Peyer's patch (tissue), 4 donors: ENCODE results near the gene KPNA6.

ENCODE experiments used
- POLR2A ChIP-seq, 2 donors: fragments of 450-650 bp; IDR thresholded peaks; one replicate each; pipeline ENCODE4 v1.5.1; 2017; ENCODE audit warnings: antibody characterized with exemption in 2 of 2, mild to moderate bottlenecking in 2 of 2, moderate library complexity in 2 of 2
- TF ChIP-seq, protein P1 (sequence below), 6 experiments: fragments of 450-650 bp in 4 of 6; fragments of 200-600 bp in 2 of 6; sonication (generic) in 1 of 6; IDR thresholded peaks; one replicate each; pipeline ENCODE4 v1.5.1; 2017 to 2019; ENCODE audit warnings: antibody characterized with exemption in 6 of 6, mild to moderate bottlenecking in 3 of 6, moderate library complexity in 1 of 6

DNA sequence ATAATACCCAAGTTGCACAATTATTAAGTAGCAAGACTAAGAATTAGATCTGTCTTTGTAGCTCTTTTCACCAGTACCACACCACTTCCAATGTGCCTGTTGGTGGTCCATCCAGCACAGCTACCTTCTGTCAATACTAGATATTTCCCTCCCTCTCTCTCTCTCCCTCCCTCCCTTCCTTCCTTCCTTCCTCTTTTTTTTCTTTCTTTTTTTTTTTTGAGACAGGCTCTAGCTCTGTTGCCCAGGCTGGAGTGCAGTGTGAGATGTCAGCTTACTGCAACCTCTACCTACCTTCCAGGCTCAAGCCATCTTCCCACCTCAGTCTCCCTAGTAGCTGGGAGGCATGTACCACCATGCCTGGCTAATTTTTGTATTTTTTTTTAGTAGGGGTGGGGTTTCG is 21.1 kb downstream of the KPNA6 start:
- TF ChIP-seq, protein P1, sequence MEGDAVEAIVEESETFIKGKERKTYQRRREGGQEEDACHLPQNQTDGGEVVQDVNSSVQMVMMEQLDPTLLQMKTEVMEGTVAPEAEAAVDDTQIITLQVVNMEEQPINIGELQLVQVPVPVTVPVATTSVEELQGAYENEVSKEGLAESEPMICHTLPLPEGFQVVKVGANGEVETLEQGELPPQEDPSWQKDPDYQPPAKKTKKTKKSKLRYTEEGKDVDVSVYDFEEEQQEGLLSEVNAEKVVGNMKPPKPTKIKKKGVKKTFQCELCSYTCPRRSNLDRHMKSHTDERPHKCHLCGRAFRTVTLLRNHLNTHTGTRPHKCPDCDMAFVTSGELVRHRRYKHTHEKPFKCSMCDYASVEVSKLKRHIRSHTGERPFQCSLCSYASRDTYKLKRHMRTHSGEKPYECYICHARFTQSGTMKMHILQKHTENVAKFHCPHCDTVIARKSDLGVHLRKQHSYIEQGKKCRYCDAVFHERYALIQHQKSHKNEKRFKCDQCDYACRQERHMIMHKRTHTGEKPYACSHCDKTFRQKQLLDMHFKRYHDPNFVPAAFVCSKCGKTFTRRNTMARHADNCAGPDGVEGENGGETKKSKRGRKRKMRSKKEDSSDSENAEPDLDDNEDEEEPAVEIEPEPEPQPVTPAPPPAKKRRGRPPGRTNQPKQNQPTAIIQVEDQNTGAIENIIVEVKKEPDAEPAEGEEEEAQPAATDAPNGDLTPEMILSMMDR (IDR thresholded peaks at IDR 0.05), result no peak
- no peak for TF ChIP-seq POLR2A (IDR thresholded peaks at IDR 0.05)
